Stimulated activated CD8-positive, alpha-beta memory T cell treated with anti-CD3 and anti-CD28 coated beads, Interleukin-12 subunit alpha, Interleukin-12 subunit beta, amount 100 ng/mL, for 1 hour (primary cell): ENCODE results near the gene PNMA6E.

ENCODE experiments used
- DNase-seq: peaks from one replicate; pipeline ENCODE4 v3.0.0-alpha.2; 2020; ENCODE audit warnings: low read depth

Gene PNMA6E

DNA sequence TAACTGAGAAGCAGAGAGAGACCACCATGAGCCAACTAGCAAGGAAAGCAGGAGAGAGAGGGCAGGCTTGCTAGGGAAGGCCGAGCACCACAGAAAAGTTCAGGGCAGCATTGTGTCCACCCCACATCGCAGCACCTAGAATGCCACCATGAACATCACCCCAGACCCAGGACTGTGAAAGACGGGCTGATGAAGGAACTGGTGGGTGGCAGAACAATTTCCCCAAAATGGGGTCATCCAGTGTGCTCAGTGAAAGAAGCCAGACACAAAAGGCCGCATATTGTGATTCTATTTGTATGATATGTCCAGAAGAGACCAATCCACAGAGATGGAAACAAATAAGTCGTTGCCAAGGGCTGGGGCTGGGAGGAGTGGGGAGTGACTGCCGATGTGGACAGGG, 16.8 kb downstream of the PNMA6E start:
- DNase-seq, result no peak

DNA sequence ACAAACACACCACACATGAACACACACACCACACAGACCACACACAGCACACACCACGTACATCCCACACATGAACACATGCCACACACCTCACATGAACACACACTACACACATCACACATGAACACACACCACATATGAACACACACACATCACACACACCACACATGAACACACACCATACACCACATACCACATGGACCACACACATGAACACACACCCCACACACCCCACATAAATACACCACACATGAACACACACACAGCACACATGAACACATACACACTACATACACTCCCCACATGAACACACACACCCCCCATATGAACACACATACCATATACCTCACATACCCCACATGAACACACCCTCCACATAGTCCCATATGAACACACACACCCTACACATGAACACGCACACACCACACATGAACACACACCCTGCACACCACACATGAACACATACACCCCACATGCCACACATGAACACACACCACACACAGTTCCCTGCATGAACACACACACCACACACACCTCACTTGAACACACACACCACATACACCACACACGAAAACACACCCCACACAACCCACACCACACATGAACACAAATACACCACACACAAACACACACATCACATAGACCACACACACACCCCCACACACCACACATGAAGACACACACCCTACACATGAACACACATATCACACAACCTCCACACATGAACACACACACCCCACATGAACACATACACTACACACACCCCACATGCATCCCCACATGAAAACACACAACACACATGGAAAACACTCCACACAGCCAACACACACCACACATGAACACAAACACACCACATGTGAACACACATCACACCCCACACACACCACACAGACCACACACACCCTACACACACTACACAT, 18.3 kb downstream of the PNMA6E start:
- DNase-seq, result no peak

DNA sequence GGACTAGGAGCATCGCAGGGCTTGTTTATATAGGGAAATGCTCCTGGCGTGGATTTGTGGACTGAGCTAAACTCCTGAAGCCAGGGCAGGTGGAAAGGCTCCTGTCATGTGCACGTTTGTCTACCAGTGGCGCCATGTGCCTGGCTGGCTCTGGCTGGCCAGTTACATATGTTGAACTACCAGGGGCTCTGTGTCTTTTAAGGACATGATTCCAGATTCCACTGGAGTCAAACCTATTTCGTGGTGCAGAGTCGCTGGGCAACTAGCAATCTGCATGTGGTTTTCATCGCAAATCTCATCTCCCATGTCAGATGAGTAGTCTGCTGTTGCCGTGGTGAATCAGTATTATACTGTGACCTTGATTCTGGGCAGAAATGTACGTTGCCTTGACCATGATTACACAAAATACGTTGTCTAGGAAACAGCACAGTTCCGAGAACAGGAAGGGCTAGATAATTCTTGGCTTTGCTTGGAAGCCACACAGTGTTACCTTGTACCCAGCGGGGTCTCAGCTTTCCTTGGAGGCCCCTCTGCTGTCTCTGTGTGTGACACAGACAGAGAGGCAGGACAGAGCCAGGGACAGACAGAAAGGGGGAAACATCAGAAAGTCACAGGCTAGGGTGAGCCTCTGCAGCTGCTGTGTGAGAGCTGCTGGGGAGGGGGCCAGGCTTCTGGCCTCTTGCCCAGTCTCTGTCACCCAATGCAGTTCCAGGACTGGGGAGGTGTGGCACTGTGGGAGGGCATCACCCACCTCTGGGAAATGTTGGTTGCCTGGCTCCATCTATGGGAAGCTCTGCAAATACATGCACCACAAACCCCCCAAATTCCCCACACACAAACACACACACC, 19.2 kb downstream of the PNMA6E start:
- no peak for DNase-seq

DNA sequence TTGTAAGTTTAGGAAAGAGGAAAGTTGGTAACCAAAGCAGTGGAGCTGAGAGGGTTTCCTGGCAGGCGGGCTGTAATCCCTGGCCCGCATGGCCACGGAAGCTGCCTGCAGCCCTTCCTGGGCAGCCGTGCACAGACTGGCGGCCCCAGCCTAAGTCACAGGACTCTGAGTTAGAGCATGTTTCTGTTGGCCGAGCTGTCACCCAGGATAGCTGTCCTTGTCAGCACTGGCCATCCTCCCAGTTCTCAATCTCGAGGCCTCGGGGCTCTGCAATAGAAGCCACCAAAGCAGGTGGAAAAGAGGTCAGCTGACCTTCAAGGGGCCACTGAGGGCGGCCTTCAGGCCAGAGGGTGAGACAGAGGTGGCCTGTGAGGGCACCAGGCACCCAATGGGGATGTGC, 20.5 kb downstream of the PNMA6E start:
- no peak for DNase-seq

DNA sequence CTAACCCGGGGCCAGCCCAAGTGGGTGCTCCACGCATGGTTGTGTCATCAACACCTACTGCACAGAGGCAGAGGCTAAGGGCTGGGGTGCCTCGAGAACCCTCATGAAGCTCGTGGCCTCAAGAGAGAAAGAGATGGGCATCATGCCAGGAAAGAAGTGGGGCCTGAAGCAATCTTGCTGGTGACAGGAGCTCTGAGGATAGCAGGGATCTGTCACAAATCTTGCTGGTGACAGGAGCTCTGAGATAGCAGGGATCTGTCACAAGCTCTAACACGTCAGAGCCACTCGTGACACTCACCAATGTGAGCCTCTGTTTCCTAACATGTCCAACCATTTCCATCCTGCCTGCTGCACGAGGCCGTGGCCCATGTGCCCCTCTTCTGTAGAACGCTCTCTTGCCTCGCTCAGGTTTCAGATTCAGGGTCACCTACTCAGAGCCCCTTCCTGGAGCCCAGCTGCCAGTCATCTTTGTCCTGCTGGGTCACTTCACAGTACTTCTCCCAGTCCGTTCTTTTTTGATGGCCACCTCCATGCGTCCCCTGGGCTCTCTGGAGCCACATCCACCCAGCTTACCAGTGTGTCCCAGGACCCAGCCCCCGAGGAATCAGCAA, 21.1 kb downstream of the PNMA6E start:
- DNase-seq, result no peak

DNA sequence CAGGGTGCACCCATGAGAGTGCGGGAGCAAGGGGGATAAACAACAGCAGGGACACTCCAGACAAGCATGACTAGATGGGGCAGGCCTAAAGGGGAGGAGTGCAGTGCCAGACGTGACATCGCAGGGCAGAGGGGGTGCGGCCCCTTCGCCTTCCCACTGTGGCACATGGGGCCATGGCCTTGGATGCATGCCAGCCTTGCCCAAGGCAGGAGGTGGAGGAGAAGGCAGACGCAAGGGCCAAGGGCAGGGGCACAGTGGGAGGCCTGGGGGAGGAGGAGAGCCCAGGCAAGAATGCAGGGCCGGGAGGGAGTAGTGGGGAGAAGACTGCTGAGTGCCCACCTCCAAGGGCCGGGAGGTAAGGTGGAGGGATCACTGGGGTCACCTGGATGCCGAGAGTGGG, 21.6 kb downstream of the PNMA6E start:
- DNase-seq, result no peak

DNA sequence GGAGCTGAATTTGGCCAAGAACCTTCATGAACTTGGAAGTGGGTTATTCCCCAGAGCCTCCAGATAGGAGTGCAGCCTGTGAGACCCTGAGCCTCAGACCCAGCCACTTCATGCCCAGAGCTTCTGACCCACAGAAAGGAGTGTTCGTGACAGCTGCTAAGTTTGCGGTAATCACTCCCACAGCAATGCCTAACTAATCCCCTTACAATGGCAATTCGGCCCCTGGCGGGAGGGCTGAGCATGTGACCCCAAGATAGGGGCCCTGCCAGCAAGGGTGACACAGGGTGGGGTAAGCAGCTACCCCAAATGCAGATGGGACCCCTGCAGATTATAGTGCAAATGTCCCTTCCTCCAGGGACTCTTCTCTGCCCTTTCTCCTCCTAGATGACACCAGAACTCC, 22.5 kb downstream of the PNMA6E start:
- DNase-seq, result no peak

DNA sequence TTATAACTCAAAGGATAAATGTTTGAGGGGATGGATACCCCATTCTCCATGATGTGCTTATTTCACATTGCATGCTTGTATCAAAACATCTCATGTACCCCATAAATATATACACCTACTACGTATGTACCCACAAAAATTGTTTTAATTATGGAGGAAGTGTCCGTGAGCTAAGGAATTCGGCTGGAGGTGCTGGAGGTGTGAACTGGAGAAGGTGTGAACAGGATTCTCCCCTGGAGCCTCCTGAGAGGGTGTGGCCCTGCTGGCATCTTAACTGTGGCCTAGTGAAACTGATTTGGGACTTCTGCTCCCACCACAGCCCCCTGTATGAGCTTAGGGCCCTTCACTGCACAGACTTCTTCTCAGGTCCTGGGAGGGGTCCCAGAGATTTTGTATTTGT, 23.4 kb downstream of the PNMA6E start:
- no peak for DNase-seq

DNA sequence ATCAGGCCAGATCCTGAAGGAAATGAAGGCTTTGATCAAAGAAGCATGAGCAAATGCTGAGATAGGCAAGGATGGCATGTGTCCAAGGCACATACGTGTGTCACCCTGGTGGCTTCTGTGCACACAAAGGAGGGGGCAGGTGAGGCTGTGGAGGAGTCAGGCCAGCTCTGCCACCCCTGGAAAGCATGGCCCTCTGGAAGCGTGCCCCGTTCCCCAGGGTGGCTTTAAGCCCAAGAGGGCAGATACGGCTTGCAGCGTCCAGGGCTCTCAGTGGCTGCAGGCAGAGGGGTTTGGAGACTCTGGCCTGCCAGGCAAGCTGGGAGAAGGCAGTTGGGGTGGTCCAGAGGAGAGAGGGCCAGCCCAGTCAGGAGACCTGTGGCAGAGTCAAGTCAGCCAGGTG, 25.6 kb downstream of the PNMA6E start:
- no peak for DNase-seq

DNA sequence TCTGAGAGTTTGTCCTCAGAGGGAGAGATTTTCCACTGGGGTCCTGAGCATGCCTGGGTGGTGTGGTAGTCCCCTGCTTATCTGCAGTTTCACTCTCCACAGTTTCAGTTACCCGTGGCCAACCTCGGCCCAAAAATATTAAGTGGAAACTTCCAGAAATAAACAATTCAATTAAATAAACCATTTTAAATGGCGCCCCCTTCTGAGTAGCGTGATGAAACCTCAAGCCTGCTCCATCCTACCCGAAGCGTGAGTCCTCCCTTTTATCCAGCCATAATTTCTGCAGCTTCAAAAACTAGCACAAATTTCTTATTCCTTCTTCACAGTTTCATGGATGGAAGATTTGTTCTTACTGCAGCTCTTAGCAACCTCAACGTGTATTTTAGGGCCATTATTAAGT, 26.7 kb downstream of the PNMA6E start:
- no peak for DNase-seq

DNA sequence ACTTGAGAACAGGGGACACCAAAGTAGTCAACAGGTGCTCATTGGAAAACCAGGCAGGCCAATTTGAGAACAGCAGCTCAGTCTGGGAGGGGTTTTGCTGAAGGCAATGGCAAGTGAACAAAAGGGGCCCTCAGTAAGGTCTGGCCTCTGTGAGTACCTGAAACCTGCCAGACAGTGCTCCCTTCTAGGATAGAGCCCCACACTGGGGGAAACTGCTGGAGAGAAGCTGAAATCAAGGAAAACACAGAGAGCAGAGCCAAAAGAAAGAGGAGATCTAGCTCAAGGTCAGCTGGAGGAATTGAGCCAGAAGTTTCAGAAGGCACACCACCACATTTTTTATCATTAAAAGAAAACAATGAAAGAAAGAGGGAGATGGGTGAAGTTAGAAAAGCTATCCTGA, 28.2 kb downstream of the PNMA6E start:
- no peak for DNase-seq

DNA sequence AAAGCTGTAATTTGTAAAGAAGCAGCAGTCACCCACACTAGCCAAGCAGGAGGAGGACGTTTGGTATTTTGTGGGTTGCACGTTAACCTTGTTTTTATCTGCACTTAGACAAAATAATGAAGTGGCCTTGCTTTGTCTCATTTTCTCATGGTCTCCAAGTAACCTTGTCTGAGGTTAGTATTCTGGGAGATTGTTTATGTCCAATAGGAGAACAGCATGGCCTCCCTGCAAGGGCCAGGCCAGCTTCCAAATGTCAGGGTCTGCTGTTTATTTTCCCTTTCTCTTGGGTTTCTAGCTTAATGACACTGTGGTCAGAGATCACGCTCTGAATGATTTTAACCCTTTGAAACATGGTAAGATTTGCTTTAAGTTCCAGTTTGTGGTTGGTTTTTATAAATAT, 29.9 kb downstream of the PNMA6E start:
- no peak for DNase-seq

DNA sequence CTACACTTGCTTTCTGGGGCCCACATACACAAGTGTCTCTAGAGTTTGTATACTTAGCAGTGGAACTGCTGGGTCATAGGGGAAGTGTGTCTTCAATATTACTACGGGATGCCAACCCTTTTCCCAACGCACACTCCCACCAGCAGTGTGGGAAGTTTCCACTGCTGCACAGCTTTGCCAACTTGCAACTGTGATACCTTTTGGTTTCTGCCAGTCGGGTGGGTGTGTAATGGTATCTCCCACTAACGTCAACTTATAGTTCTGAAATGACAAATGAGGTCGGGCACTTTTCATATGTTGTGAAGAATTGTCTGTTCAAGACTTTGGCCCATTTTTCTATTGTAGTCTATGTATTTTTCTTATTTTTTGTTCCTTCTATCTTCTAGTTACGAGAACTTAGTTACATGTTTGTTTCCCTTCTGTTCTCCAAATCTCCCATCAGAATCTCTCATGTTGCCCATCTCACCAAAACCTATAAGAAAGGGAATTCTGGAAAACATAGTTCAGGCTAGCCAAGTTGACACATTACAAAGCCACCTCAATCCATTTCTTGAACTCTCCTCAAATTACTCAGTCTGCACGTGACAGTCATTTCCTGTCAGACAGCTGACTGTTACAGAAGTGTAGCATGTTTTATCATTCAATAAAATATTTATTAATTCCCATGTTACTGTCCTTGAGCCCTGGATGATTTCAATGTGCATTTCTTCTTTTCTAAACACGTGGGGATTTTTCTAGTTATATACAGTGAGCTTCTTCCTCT, 30.7 kb downstream of the PNMA6E start:
- no peak for DNase-seq

DNA sequence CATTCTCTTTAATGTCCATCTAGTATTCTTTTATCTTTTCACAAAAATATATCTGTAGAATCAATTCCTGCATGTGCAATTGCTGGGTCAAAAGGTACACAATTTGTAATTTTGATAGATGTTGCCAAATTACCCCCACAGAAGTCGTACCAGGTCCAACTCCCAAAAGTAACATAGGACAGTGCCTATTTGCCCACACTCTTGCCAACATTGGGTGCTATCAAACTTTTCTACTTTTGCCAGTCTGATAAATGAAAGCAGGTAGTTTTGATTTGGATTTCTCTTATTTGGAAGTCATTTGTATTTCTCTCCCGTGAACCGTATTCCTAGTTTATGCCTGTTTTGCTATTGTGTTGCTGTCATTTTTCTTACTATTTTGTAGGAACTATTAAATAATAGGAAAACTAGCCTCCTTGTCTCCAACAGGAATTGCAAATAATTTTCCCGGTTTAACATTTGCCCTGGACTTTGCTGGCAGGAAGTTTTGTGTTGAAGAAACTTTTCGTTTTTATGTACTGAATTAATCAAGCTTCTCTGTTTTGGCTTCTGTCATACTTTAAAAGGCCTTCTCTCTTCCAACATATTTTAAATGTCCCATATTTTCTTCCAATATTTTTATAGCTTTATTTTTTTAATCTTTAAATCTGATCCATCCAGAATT, 34.1 kb downstream of the PNMA6E start:
- DNase-seq, result no peak

DNA sequence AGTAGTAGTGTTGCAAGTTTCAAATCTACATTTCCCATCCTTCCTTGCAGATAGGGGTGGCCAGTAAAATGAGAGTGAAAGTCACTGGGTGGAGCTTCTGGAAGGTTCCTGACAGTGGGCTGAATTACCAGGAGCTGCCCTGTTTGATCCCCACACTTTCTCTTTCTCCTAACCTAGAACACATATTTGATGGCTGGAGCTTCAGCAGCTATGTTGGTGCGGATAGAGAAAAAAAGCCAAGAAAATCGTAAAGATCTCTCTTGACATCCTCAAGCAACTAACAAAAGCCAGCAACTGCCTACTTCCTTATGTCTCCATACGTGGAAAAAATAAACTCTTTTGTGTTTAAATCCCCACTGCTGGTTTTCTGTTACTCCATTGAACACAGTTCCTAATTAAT, 35.0 kb downstream of the PNMA6E start:
- DNase-seq, result no peak

DNA sequence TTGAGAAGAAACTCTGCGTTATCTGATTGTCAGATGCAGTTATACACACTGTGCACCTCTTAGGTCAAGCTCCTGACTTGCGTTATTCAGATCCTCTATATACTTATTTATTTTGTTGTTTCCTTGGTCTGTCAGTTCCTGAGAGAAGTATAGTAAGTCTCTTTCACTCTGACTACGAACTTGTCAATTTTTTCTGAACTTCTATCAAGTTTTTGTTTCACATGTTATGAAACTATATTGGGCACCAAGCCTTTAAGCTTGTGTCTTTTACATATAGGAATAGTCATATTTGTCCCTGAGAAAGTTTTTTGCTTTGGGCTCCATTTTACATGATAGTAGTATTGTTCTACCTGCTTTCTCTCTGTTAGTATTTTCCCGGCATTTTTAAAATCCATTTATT, 35.5 kb downstream of the PNMA6E start:
- DNase-seq, result no peak

DNA sequence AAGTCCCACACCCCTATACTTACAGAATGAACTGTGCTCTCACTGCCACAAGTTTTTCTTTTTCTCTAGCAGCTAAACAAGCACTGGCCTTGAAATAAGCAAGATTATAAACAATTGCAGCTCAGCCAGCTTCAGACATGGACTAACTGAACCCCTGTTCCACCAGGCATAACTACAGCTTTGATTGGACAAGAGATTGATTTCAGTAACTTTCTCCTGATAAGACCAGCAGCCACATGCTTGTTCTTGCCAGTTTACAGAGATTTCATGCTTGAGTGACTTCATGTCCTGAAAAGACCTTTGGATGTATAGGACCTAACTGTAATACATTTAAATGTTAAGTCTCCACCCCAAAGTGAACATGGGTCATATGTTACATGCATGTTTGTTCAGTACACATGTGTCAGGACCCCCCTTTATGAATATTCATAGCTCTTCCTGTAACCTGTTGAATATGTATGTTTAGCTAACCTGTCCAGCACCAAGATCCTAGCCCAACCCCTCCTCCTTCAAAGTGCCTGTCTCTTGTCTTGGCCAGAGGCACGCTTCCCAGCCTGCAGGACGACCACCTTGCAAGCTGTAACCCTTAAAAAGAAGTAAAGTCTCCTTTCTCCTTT, 39.3 kb downstream of the PNMA6E start:
- DNase-seq, result no peak

DNA sequence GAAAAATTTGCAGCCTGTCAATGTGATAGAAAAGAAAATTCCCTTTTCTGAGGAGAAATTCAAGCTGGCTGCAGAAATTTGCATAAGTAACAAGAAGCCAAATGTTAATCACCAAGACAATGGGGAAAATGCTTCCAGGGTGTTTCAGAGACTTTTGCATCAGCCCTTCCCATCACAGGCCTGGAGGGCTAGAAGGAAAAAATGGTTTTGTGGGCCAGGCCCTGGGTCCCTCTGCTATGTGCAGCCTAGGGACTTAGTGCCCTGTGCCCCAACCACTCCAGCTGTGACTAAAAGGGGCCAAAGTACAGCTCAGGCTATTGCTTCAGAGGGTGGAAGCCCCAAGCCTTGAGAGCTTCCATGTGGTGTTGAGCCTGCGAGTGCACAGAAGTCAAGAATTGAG, 43.3 kb downstream of the PNMA6E start:
- DNase-seq, result no peak

DNA sequence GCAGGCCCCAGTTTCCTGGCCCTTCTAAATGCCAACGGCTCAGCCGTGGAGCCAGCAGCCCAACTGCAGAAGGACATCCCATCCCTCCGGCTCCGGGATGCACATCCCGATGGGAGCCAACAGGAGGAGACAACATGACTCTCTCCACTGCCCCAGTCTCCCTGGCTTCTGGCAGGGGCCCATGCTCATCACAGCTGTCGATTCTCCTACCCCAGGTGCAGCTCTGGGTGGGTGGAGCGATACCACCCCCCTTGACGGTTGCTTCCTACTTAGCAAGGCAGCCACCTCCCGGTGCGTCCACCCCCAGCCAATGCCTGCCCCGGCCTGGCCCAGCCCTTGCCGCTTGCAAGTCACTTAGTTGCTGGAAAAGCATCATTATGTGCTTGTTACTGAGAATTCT, 47.7 kb downstream of the PNMA6E start:
- no peak for DNase-seq

DNA sequence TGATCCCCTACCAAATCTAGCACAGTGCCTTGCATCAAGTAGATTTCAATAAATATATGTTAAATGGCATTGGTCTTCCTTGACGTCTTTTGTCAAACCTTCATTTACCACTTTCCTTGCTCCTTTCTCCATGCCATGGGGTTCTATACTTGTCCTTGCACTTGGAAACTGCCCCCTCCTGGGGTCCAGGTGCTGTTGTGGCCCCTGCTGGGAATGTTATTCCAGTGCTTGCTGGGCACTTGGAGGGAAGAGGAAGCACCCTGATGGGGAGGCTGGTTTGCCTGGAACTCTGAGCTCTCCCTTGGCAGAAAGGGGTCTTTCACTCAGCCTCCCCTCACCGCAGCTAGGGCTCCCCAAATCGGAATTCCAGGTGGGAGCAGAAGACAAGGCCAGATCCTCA, 48.3 kb downstream of the PNMA6E start:
- no peak for DNase-seq

DNA sequence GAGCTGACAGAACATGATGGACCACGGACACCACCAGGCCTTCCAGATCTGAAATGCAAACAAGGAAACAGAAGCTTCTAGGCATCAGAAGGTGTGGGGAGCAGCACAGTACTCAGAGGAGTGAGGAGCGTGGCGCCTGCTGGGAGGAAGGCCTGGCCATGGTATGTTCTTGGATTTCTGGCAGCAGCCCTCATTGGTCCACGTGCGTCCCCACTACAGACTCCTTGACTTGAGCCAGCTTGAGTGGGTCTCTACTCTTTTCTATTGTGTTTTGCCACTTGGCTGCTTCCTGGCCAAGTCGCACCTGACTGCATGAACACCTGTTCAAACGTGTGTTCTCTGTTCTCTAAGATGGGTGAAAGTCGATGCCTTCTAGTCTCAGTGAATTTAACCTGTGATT, 49.2 kb downstream of the PNMA6E start:
- DNase-seq, result no peak
